Hippocampal formation (tissue), 2 donors: ENCODE measurements around the gene SAGE1.
"Not testable (repeated sequence)": the region's sequence is repeated elsewhere in the genome, so short reads cannot be mapped to it uniquely, and the experiment has no call there.

Experiments used
- DNase-seq, 2 donors: peaks; one replicate each; lab custom pipeline; 2025; lab: John Stamatoyannopoulos, UW

Gene SAGE1

GRCh38 chrX:135893294-135893817 lies at the start of gene SAGE1, which contains the start of gene CT45A10:
Gene SAGE1 (plus strand): TSS chrX:135893716. CDS start chrX:135896243, 2,527 bp downstream.
Gene CT45A10 (minus strand): TSS chrX:135893444. CDS start chrX:135885344, 8,100 bp downstream.
- DNase-seq, result no peak

- DNase-seq, result not testable (repeated sequence)
Observed at GRCh38 chrX:135854438-135854837, 39.1 kb upstream of the SAGE1 start, which contains the start of gene CT45A8. Gene CT45A8 (minus strand): TSS chrX:135854538. CDS start chrX:135850783, 3,755 bp downstream.

- DNase-seq, result not testable (repeated sequence)
Observed at GRCh38 chrX:135871712-135872111, 21.8 kb upstream of the SAGE1 start, which contains the start of gene CT45A9. Gene CT45A9 (minus strand): TSS chrX:135871812. CDS start chrX:135868061, 3,751 bp downstream.

DNA sequence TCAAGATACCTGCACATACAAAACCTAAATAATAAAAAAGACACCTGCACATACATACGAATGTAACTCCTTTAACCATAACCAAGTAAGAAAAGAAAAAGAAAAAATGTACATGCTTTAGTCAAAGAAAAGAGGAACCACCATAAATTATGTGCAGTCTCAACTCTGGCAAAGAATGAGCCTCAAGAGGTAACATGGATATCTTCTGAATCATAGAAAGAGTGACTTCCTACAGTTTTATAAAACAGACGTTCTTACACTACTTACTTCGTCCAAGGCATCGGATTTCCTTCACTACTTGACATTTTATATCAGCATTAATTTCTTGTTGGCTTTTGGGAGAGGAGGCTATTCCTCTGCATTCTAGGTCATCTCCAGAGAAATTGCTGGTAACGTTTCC lies 10.8 kb upstream of the SAGE1 start:
- DNase-seq, result not testable (repeated sequence)

GRCh38 chrX:135888230-135888629 lies 5.3 kb upstream of the SAGE1 start:
- DNase-seq, result not testable (repeated sequence)

GRCh38 chrX:135888976-135889375 lies 4.5 kb upstream of the SAGE1 start:
- DNase-seq, result not testable (repeated sequence)

GRCh38 chrX:135890087-135890585 lies 3.4 kb upstream of the SAGE1 start:
- no peak for DNase-seq

DNA sequence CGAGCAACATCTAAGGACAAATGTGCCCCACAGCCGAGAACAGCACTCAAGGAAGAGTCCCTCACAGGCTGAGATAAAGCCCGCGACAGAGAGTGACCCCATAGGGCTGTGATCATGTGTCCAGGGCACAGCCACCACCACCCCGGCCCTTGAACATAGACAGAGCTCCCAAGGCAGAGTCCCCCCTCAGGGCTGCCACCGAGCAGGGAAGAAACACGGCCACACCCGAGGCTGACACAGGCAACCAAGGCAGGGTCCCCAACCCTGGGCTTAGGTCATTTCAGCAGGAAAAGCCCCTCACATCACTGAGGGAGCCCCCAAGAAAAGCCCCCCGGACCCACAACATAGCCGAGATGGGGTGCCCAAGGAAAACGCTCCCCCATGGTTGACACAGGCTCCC lies 735 bp upstream of the SAGE1 start:
- no peak for DNase-seq

DNA sequence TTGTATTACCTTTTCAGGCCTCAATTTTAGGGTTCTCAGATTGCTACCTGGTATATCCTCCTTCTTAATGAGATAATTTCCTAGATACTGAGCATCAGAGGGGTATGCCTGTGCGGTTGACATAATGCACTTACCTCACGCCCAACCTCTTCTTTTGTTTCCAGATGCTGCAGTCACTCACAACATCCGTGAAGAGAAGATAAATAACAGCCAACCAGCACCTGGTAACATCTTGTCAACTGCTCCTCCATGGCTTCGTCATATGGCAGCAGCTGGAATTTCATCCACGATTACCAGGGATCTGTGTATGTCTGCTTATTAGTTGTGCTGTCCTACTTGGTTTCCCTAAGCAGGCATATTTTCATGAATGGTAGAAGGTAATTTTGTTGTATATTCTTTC lies 16.7 kb downstream of the SAGE1 start:
- no peak for DNase-seq

- no peak for DNase-seq
Observed at GRCh38 chrX:135914404-135914803, 20.9 kb downstream of the SAGE1 start.

DNA sequence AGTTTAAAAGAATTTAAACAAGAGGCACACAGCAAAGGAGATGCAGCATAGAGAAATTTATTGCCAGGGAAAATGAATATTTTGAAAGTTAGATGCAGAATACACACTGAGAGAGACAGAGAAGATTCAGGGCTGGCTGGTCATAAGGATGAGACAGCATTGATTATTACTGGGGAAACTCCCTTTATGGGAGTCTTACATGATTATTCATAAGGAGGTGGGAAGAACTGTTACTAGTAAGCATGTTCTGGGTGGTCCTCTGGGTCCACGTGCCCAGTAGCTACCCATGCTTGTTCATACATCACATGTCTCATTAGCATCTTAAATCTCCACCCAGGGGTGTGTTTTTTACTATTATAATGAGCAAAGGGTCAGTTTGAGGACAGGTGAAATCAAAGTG lies 27.0 kb downstream of the SAGE1 start:
- not testable (repeated sequence) for DNase-seq

- DNase-seq, result no peak
Observed at GRCh38 chrX:135923353-135923752, 29.8 kb downstream of the SAGE1 start.

DNA sequence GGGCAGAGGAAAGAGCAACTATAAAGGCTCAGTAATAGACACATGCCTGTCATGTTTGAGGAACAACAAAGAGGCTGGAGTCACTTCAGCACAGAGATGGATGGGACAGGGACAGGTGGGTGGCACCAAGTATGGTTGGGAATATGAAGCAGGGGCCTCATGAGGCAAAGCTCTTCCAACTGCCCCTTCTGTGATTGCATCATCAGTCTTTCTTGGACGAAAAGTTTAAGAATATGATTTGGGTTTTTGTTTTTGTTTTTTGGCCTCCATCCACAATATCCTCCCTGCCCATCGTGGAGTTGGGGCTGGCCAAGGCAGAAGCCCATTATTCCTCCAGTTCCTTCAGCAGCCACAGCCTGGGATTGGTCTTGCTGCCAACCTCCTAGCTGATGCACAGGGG lies 34.4 kb downstream of the SAGE1 start:
- DNase-seq, result no peak

DNA sequence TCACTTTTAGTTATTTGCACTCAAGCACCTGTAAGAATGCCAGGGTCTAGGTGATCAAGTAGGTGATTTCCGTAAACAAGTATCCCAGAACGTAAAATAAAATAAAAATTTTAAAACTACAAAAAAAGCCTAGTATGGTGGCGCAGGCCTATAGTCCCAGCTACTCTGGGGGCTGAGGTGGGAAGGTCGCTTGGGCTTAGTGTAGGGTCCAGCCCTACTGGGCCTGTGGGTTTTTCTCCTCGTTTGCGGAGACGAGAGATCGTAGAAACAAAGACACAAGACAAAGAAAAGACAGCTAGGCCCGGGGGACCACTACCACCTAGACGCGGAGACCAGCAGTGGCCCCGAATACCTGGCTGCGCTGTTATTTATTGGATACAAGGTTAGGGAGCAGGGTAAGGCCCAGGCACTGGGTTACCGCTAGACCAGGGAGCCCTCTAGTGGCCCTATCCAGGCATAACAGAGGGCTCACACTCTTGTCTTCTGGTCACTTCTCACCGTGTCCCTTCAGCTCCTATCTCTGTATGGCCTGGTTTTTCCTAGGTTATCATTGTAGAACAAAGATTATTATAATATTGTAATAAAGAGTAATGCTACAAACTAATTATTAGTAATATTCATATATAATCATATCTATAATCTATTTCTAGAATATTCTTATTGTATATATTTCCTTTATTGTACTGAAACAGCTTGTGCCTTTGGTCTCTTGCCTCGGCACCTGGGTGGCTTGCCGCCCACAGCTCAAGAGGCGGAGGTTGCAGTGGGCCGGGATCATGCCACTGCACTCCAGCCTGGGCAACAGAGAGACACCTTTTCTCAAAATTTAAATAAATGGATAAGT lies 38.4 kb downstream of the SAGE1 start:
- DNase-seq, result peak in 1 of 2 donors; percentile 12

DNA sequence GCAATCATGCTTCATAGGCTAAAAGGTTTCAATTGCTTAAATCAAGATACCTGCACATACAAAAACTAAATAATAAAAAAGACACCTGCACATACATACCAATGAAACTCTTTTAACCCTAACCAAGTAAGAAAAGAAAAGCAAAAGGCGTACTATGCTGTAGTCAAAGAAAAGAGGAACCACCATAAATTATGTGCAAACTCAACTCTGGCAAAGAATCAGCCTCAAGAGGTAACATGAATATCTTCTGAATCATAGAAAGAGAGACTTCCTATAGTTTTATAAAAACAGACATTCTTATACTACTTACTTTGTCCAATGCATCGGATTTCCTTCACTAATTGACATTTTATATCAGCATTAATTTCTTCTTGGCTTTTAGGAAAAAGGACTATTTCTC lies 51.0 kb downstream of the SAGE1 start:
- no peak for DNase-seq

GRCh38 chrX:135951291-135951690 lies 57.8 kb downstream of the SAGE1 start:
- no peak for DNase-seq
